GM19023 (cell line): ENCODE data around the gene CRACR2A.

Experiments used
- ATAC-seq: cut with Tn5 transposase; IDR thresholded peaks from one replicate; pipeline ENCODE4 v1.9.1; 2021; ENCODE audit warnings: mild to moderate bottlenecking, moderate library complexity; ENCODE audit not compliant: unreplicated experiment

CRACR2A gene

DNA sequence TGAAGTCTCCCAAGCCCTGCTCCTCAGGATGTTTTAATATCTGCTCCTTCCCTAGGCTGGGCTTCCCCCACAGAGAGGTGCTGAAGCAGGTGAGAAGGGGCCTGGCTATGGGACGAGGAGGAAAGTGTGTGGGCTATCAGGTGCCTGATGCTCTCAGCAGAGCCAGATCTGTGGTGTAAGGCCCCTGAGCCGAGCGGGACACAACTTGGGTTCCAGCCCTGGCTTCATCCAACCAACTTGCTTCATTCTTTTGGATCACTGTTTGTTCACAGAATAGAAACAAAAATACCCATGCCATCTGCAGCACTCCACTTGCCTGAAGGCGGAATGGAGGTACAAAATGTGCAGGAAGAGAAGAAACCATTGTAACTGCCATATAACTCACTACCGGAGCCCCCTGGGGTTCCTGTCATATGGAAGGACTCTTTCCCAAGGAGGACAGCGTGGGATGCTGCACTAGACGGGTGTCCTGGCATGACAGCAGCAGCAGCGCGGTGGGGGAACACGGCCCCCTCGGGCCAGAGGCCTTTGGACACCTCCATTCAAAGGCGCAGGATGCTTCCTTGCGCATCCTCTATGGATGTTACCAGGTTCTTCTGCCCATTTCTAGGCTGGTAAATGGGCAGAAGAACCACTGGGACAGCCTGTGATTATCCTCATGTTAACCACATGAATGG lies 95.8 kb downstream of the CRACR2A start:
- ATAC-seq, result no peak

DNA sequence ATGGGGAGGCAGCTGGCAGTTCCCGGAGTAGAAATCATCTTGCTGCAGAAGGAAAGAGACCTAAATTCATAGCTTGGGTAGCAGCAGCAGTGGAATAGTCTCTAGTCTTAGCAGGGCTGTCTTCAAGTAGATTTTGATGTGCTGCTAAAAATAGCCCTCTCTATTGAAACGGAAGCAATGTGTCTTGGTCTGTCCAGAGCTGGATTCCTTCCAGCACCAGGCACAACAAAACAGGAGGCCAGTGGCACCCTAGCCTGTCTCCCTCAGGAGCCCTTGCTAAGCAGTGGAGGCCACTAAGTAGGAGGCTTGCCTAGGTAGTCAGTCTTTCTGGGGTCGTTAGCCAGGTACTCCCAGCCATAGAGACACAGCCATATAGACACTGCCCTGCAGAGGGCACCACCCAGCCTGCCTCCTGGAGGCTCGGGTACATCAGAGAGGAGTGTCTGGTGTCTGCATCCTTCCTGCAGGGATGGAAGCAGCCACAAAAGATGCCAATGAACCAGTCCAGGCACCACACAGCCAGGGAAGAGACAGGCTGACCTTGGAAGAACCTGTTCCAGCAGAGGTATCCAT lies 97.5 kb downstream of the CRACR2A start:
- no peak for ATAC-seq

DNA sequence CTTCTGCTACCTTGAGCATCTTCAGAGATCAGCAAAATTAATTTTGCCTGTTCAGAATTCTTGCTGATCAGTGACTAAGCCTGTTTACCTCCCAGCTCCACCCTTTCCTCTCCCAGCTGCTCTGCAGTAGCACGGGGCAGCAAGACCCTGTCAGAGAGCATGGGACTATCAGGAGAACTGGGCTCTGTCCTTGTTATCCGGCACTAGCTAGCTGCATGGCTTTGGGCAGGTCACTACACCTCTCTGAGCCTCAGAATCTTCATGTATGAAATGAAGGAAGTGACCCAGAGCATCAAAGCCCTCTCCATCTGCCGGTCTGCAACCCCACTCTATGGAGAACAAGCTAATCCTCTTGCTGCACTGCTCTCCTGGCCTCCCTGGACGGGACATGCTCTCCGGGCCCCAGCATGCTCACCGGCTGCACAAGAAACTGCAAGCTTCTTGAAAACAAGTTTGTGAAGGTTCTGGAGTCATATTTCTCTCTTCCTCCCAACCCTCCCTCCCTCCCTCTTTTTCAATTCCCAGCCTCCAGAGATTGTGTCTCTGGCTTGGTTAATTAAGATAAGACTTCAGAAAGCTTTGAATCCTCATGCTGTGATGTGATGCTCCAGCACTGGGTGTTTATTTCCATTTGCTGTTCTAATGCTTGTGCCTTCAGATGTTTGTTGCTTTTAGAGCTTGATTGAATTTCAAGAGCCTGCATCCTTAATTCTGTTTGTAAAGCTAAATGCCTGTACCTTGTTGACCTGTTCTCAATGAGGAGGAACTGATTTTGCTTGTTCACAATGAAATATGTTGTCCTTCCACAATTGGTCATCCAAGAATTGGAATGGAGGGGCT lies 101.1 kb downstream of the CRACR2A start:
- no peak for ATAC-seq

DNA sequence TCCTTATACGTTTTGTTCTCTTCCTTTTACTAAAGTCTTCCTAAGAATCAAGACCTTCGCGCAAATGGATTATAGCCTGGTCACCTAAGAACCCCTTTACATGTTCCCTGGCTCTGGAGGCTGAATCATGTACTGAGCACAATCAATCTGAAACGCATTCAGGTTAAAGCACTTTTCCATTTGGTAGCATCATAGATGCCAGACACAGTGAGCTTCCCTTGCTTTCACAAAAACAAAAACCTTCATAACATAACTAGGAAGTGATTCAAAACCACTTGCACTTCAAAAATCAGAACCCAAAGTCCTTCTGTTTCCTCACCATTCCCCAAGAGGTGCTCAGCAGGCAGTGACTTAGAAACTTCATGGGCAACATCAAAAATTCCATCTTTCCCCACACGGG lies 105.4 kb downstream of the CRACR2A start:
- no peak for ATAC-seq

DNA sequence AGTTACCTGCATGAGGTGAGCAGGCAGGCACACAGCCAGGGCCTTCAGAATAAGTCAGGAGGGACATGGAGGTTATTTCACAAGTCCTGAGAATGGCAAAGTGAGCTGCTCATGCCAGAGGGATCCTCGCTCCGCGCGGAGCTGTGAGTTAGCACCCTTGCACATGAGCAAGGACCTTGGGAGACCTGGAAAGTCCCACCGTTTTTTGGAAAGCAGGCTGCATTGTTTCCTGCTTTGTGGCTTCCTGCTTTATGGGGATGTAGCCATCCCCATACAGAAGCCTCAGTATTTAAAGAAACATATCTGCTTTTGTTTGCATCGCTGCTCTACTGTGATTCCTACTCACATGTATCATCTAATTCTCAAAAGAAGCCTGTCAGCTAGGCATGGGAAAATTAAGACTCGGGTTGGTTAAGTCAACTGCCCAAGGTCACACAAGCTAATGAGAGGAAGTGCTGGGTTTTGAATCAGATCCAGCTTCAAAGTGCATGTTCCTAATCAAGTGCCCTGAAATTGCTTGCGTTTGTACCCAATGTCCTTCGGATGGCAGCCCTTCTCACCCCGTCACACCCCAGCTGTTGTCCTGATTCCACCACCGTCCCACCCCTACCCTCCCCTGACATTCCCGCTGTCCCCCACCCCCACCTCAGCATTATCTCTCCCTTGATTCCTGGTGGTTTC lies 106.2 kb downstream of the CRACR2A start:
- ATAC-seq, result no peak

DNA sequence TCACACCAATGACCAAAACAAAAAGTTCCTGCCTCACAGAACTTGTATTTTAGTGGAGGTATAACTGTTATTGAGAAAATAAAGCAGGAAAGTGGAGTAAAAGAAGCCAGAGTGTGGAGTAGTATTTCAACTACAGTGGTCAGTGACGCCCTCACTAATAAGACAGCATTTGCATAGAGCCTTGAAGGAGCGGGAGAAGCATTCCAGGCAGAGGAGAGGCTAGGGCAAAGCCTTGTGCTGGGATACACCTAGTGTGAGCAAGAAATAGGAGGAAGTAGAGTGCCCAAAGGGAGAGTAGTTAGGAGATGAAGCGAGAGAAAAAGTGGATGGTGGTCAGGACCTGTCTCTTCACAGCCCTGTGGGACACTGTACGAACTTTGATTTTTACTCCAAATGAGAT lies 107.8 kb downstream of the CRACR2A start:
- no peak for ATAC-seq

DNA sequence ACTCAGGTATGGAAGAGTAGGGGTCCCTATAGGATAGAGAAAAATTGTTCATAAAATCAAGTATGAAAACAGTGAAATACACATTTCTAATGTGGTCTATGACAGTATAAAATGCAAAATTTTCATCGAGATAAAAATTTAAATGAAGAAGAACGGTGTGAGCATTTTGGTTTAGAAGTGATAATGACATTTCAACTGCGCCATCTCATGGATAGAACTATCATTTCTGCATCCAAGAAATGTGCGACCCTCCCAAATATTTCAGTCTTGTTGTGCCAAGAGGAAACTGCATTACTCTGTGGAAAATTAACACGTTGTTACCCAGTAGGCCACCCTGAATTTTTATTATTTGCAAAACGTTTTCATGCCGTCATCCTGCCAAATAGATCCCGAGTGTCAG lies 108.8 kb downstream of the CRACR2A start:
- no peak for ATAC-seq

DNA sequence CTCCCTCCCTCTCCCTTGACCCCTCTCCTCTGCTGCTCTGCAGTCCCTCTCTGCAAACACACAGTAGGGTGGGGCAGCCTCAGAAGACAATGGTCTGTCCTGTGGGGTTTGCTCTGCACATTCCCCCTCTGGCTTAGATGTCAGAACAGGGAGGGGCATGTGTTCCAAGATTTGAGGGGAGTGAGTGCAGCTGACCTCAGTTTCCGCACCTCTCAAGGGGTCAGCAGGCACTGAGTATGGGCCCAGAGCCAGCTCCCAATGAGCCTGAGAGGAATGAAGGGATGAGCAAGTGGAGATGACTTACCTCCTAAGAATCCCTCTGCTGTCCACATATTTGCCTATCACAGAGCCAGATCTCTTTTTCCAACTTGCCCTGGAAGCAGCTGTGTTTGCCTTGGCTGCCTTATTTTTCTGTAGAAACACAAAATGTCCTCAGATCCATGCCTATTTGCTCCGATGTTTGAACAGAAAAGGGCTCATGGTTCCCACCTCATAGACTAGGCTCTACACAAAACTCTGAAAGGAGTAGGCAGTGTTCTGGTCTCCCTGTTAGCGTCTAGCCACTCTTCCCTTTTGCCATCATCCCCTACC lies 111.4 kb downstream of the CRACR2A start:
- no peak for ATAC-seq

DNA sequence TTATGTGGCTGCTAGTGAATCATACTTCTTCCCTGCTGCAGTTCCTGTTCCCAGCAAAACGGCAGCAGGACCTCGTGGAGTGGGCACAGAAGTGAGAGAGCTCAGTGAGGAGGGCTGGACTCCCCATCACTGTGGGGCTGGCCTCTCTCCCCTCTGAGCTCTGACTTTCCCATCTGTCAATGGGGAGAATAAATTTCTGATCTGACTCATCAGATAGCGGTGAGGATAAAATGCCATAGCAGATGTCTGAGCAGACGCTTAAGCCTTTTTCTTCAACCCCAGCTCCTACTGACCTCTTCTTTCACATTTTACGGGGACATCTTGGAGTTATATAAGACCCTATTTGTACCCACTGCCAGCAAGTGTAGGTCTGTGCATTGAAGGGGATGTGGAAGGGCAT lies 116.6 kb downstream of the CRACR2A start:
- no peak for ATAC-seq

DNA sequence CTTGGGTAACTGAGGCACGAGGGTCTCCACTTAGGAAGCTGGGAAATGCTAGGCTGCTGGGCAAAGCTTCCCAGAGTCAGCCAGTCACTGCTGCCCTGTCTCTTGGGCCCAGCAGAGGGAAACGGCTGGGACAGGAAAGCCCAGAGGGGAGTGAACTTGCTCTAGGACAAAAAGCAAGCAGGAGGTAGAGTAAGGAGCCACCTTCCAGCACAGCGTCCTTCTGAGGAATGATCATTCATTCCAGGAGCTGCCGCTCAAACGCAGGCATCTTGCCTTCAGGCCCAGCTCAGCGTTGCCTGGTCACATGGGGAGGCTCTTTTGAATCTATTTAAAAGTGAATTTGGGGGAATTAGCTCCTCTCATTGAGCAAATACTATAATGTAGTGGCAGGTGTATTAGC lies 118.6 kb downstream of the CRACR2A start:
- no peak for ATAC-seq

DNA sequence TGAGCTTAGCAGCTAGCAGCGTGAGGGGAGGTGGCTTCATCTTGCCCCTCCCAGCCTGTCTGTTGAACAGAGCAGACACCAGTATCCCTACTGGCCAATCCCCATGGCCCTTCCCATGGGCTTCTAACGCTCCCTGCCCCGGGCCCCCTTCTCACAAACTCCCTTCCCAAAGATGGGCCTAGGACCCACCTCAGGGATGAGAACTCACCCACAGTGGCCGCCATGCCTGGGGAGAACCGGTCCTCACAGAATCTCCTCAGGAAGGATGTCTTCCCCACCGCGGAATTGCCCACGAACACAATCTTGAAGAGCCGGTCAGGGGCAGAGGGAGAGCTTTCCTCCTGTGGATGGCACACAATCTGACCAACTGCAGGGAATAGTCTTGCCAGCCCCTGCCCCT lies 119.5 kb downstream of the CRACR2A start:
- no peak for ATAC-seq

DNA sequence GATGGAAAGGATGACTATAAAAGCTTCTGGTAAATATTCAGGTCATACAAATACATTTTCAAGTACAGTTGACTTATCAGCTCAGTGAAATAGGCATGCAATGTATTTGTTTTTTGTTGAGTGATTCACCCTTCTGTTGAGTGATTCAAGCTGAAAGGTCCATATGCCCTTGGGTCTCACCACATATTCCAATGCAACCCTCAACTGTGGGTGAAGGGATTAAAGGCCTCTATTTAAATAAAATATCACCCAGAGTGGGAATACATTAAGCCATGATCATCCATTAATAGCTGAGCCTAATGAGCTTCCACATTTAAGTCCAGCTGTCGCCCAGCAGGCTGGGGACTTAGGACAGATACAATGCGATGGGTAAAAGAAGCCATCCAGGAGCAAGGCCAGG lies 120.2 kb downstream of the CRACR2A start:
- no peak for ATAC-seq

DNA sequence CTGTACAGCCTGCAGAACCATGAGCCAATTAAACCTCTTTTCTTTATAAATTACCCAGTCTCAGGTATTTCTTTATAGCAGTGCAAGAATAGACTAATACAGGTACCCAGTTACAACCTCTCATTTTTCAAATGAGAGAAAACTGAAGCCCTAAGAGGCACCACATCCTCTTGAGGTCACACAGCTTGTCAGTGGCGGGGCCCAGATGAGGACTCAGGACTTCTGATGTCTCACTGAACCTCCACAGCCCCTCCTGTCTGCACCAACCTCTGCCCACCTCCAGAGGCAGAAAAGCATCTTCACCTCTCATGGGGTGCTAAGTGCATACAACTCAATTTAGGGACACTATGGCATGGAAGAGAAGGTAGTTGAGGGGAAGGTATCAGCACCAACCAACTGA lies 120.7 kb downstream of the CRACR2A start:
- ATAC-seq, result no peak

DNA sequence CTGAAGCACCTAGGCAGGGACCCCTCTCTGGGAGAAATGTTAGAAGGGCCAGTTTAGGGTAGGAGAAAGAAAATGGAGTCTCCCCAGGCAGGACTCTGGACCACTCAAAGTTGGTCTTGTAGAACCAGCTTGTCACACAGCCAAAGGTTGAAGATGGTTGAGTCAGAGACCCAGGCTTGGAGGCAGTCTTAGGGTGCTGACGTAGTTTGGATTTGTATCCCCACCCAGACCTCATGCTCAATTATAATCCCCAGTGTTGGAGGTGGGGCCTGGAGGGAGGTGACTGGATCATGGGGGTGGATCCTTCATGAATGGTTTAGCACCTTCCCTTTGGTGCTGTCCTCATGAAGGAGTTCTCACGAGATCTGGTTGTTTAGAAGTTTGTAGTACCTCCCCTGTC lies 121.2 kb downstream of the CRACR2A start:
- no peak for ATAC-seq

DNA sequence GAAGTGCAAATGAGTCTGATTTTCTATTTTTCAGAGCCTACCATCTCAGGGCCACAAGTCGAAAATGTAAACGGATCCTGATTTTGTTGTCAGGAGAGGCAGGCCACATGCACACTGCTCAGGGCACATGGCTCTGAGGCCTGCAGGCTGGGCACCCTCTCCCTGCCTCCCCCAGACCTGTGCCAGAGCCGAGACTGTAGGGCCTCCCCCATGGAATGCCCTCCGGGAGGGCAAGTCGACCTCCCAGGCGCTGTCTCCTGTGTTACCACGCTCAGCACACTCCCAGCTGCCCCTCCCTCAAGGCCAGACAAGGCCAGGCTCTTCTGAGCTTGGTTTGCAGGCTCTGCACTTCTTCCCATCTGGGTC lies 121.7 kb downstream of the CRACR2A start:
- no peak for ATAC-seq

DNA sequence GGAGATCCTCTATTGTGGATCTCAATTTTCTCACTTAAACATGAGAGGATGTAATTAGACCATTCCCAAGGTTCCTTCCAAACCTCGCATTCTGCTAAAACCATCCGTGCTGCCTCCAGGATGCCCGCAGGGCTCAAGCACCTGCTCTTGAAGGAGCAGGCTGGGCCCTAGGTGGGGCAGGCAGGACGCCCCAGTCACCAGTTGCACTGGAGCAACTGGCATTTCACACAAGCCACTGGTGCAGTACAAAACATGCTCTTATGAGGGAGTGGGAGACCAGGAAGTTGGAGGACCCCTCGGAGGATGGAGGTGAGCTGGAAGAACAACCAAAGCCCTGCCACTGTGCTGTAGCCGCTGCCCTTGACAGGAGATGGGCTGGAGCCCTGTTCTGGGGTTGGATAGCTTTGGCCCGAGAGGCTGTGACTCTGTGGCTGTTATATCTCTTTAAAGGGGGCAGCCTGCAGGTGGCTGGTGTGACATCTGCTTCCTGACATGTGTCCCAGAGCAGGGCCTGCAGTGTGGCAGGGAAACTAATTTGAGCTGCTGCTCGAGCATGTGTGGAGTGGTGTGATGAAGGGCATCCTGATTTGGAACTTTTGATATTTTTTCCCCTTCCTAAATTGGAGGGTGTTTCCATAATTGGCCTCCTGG lies 122.2 kb downstream of the CRACR2A start:
- no peak for ATAC-seq

DNA sequence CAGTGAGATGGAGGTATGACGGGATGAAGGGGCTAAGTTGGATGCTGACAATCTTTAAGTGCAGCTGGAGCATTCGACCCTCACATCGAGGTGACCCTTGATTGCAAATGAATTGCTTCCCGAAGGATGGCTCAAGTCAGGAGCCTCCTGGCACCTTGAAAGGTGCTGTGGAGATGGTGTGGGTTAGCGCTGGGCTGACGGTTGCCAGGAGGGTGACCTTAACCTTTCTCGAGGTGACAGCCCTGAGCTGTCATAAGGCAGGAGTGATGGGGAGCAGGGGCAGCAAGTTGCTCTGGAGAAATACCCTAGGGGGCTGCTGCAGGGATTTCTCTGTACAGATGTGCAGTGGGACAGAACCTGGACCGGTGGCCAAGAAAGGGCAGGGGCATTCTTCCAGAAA lies 122.8 kb downstream of the CRACR2A start:
- no peak for ATAC-seq

DNA sequence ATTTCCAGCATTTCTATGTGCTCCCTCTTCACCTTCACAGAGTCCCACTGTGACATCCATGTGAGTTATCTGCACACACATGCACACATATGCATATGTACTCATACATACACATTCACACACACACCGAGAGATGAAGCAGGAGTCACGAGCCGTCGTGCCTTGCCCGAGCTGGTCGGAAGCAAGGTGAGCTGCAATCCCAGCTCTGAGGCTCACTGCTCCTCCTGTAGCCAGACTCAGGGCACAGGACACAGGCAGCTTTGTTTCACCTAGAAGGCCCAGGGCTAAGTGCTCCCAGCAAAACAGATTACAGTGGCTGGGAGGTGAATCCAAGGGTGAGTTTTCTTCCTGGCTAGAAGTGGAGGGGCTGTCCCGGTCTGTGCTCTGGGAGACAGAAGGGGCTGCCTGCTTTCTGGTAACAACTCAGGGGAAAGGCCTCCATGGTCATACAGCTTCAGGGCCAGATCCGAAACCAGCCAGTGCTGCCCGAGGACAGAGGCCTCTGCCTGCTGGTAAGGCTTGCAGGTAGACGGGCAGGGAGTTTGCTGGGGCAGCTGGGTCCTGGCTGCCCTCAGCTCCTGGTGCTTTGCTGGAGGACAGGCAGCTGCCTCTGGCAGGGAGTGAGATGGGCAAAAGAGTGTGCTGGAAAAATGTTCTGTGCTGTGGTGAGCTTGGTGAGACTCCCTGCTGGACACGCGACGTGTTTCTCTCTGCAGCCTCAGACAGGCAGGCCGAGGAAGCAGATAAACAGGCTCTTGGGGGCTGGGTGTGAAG lies 123.7 kb downstream of the CRACR2A start:
- no peak for ATAC-seq

DNA sequence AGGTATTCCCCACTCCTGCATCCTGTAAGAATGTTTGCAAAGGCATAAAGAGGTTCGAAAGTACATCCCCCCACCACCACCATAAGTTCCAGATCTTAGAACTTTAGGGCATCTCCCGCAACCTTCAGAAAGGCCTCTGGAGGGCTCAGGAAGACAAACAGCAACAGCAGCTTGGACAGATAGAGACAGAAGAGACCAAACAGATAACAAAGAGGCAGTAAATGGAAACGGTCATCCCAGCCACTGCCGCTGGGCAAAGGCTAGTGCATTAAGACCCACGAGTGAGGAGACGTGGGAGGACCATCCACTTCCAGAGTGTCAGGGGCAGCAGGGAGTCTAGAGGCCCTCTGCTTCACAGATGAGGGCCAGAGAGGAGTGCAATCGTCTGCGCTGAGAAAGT lies 124.3 kb downstream of the CRACR2A start:
- no peak for ATAC-seq

DNA sequence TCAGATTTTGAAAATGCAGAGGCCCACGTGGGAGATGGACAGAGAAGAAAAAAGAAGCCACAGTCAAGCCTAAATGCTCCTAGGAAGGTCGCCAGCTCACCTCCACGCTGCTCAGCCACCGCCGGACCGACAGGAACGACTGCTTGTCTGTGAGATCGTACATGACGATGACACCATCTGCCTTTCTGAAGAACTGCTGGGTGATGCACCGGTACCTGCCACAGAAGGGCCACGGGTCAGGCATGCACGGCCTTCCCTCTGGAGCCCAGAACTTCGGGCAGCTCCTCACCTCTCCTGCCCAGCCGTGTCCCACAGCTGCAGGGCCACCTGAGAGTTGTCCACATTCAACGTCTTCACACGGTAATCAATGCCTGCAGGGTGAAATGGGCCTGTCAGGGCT lies 125.6 kb downstream of the CRACR2A start:
- no peak for ATAC-seq
